GM23338 (cell line): ENCODE data around the gene VPREB3. TPM values are rescaled to one million over a fixed set of nuclear protein-coding genes. Genes with fewer than 3 reads are reported as not detected.

Source experiments
- ATAC-seq: fragments of 200-7000 bp; cut with Tn5 transposase; 3 replicates; pipeline ENCODE4 v1.9.1; 2020
- DNase-seq: peaks from one replicate; pipeline ENCODE4 v3.0.0-alpha.2; 2015; ENCODE audit warnings: low spot score
- H2AFZ ChIP-seq: fragments of 200-600 bp; sonication (generic); 2 replicates; pipeline ENCODE4 v1.8.0; 2016; ENCODE audit warnings: antibody characterized with exemption, mild to moderate bottlenecking, moderate library complexity
- H3F3A ChIP-seq: fragments of 200-600 bp; sonication (generic); replicated peaks from 2 replicates; pipeline ENCODE4 v1.8.0; 2017; ENCODE audit warnings: antibody characterized with exemption, mixed run types, low read depth
- H3K27ac ChIP-seq: fragments of 200-600 bp; sonication (generic); 2 replicates; pipeline ENCODE4 v1.6.1; 2016; ENCODE audit warnings: low read depth
- H3K27me3 ChIP-seq: fragments of 200-600 bp; sonication (generic); 2 replicates; pipeline ENCODE4 v1.8.0; 2016; ENCODE audit warnings: mild to moderate bottlenecking, mixed run types, moderate library complexity; ENCODE audit not compliant: insufficient read depth
- H3K36me3 ChIP-seq: fragments of 200-600 bp; sonication (generic); 2 replicates; pipeline ENCODE4 v1.8.0; 2016; ENCODE audit warnings: mild to moderate bottlenecking; ENCODE audit not compliant: insufficient read depth
- H3K4me1 ChIP-seq: fragments of 200-600 bp; sonication (generic); 2 replicates; pipeline ENCODE4 v1.8.0; 2016; ENCODE audit warnings: mild to moderate bottlenecking, moderate library complexity; ENCODE audit not compliant: insufficient read depth
- H3K4me2 ChIP-seq: fragments of 200-600 bp; sonication (generic); 2 replicates; pipeline ENCODE4 v1.7.1; 2017; ENCODE audit warnings: mixed run types
- H3K4me3 ChIP-seq: fragments of 200-600 bp; sonication (generic); 2 replicates; pipeline ENCODE4 v1.6.1; 2016; ENCODE audit warnings: mixed run types
- H3K79me2 ChIP-seq: fragments of 200-600 bp; sonication (generic); replicated peaks from 2 replicates; pipeline ENCODE4 v1.8.0; 2017; ENCODE audit warnings: mild to moderate bottlenecking; ENCODE audit not compliant: insufficient read depth
- H3K9me2 ChIP-seq: fragments of 200-600 bp; sonication (generic); 2 replicates; pipeline ENCODE4 v1.8.0; 2017; ENCODE audit not compliant: insufficient read depth
- H4K20me1 ChIP-seq: fragments of 200-600 bp; sonication (generic); replicated peaks from 2 replicates; pipeline ENCODE4 v1.8.0; 2017; ENCODE audit warnings: mild to moderate bottlenecking; ENCODE audit not compliant: insufficient read depth
- H3K27ac Mint-ChIP-seq: 2 replicates; pipeline ENCODE4 v1.8.0; 2020; ENCODE audit warnings: inconsistent platforms, mild to moderate bottlenecking, moderate library complexity, mixed read lengths
- H3K27me3 Mint-ChIP-seq: 3 replicates; pipeline ENCODE4 v1.8.0; 2022; ENCODE audit warnings: low read depth, mild to moderate bottlenecking, moderate library complexity, mixed read lengths, inconsistent platforms; ENCODE audit not compliant: insufficient read depth, poor library complexity
- H3K36me3 Mint-ChIP-seq: 3 replicates; pipeline ENCODE4 v1.8.0; 2021; ENCODE audit warnings: low read depth, mild to moderate bottlenecking, inconsistent platforms, moderate library complexity, mixed read lengths
- H3K4me1 Mint-ChIP-seq: 3 replicates; pipeline ENCODE4 v1.8.0; 2020; ENCODE audit warnings: mild to moderate bottlenecking, inconsistent platforms, mixed read lengths
- H3K4me3 Mint-ChIP-seq: 3 replicates; pipeline ENCODE4 v1.8.0; 2021; ENCODE audit warnings: moderate library complexity, mild to moderate bottlenecking, inconsistent platforms, mixed read lengths
- H3K9me3 Mint-ChIP-seq: 3 replicates; pipeline ENCODE4 v1.8.0; 2020; ENCODE audit warnings: moderate library complexity, mild to moderate bottlenecking, inconsistent platforms, mixed read lengths
- CREB1 ChIP-seq: fragments of 250-450 bp; sonication (Bioruptor Pico); IDR thresholded peaks from 2 replicates; pipeline ENCODE4 v1.5.0; 2020; ENCODE audit warnings: low read depth, mild to moderate bottlenecking, moderate library complexity
- CTCF ChIP-seq, 2 experiments: fragments of 200-600 bp in 1 of 2; sonication (generic) in 1 of 2; conservative IDR thresholded peaks; 2 replicates each; pipeline versions ENCODE4 v1.5.1 to v1.6.1; 2016 to 2017; ENCODE audit warnings: antibody characterized with exemption in 2 of 2, low read depth in 2 of 2, mild to moderate bottlenecking in 2 of 2, moderate library complexity in 1 of 2
- ETS1 ChIP-seq: IDR thresholded peaks from 2 replicates; pipeline ENCODE4 v1.6.1; 2016; ENCODE audit warnings: antibody characterized with exemption
- EZH2 ChIP-seq: fragments of 200-600 bp; sonication (generic); IDR thresholded peaks from one replicate; pipeline ENCODE4 v1.8.0; 2017; ENCODE audit warnings: antibody characterized with exemption, mild to moderate bottlenecking, low read depth; ENCODE audit not compliant: unreplicated experiment
- EZH2phosphoT487 ChIP-seq: fragments of 200-600 bp; sonication (generic); IDR thresholded peaks from one replicate; pipeline ENCODE4 v1.8.1; 2018; ENCODE audit warnings: antibody characterized with exemption; ENCODE audit not compliant: unreplicated experiment
- JUNB ChIP-seq: IDR thresholded peaks from one replicate; pipeline ENCODE4 v1.6.1; 2016; ENCODE audit warnings: antibody characterized with exemption; ENCODE audit not compliant: unreplicated experiment
- NANOG ChIP-seq: IDR thresholded peaks from 2 replicates; pipeline ENCODE4 v1.6.1; 2016; ENCODE audit warnings: antibody characterized with exemption, borderline replicate concordance
- POLR2AphosphoS5 ChIP-seq: IDR thresholded peaks from 2 replicates; pipeline ENCODE4 v1.6.1; 2016; ENCODE audit warnings: antibody characterized with exemption, low read depth
- REST ChIP-seq: IDR thresholded peaks from one replicate; pipeline ENCODE4 v1.6.1; 2018; ENCODE audit warnings: antibody characterized with exemption; ENCODE audit not compliant: unreplicated experiment
- STAT1 ChIP-seq: IDR thresholded peaks from one replicate; pipeline ENCODE4 v1.6.1; 2016; ENCODE audit warnings: antibody characterized with exemption; ENCODE audit not compliant: unreplicated experiment
- ZNF114 ChIP-seq: fragments of 250-450 bp; sonication (Bioruptor Pico); IDR thresholded peaks from 2 replicates; pipeline ENCODE4 v1.5.0; 2020; ENCODE audit warnings: mild to moderate bottlenecking, moderate library complexity
- ZNF331 ChIP-seq: fragments of 250-450 bp; sonication (Bioruptor Pico); IDR thresholded peaks from 2 replicates; pipeline ENCODE4 v1.5.0; 2020; ENCODE audit warnings: low read depth, mild to moderate bottlenecking, moderate library complexity
- ZNF462 ChIP-seq: fragments of 250-450 bp; sonication (Bioruptor Pico); IDR thresholded peaks from 2 replicates; pipeline ENCODE4 v1.5.0; 2020; ENCODE audit warnings: mild to moderate bottlenecking, moderate library complexity
- polyA plus RNA-seq: library from polyadenylated mRNA; unstranded; fragments of >200 nt; fragmentation: Nextera tagmentation; extraction: Ambion mirVana; gene quantifications from 2 replicates; pipeline ENCODE4 v1.2.1, GENCODE V29; 2016
- total RNA-seq: library from RNA; depleted of rRNA; stranded (reverse); fragments of >200 nt; shearing (Covaris generic); gene quantifications from 2 replicates; pipeline ENCODE4 v1.2.3, GENCODE V29; 2014

VPREB3 gene
- total and polyA plus RNA-seq, 2 experiments from 2014 or later: 1.1 TPM; not detected in 1

GRCh38 chr22:23801886-23802377, 47.7 kb upstream of the VPREB3 start:
- H3K79me2 ChIP-seq: no peaks in the 10 kb centered on the region
- peaks cover 32% of the 10 kb centered on the region for H3K36me3 ChIP-seq
- H3K9me2 ChIP-seq: no peaks in the 10 kb centered on the region
- Mint-ChIP-seq H3K36me3 (peaks cover 91% of the 10 kb centered on the region), H3K27me3 (no peaks in the 10 kb centered on the region), H3K4me3 (no peak overlapping the region), H3K9me3 (no peaks in the 10 kb centered on the region; the same call in 2 of the 3 replicates), H3K4me1 (peaks cover 3% of the 10 kb centered on the region; the same call in 1 of the 3 replicates), H3K27ac (no peak overlapping the region)
- H3F3A ChIP-seq: no peaks in the 10 kb centered on the region; the same call in 1 of the 2 replicates
- no peaks in the 10 kb centered on the region for H3K27me3 ChIP-seq
- H2AFZ ChIP-seq: no peak overlapping the region
- H3K27ac ChIP-seq: no peak overlapping the region
- H4K20me1 ChIP-seq: no peaks in the 10 kb centered on the region; the same call in none of the 2 replicates
- H3K4me1 ChIP-seq: no peaks in the 10 kb centered on the region
- no peak for TF ChIP-seq CTCF (conservative IDR thresholded peaks at IDR 0.05; ENCODE audit: low read depth in 2 of 2)
- no peak for TF ChIP-seq ETS1
- TF ChIP-seq EZH2: no peak
- no peak for TF ChIP-seq CREB1
- no peak for TF ChIP-seq STAT1
- TF ChIP-seq ZNF114 (CRISPR knock-in tag): no peak
- no peak for TF ChIP-seq ZNF331 (CRISPR knock-in tag)
- TF ChIP-seq EZH2phosphoT487: no peak
- TF ChIP-seq JUNB: no peak
- no peak for TF ChIP-seq POLR2AphosphoS5
- no peak for TF ChIP-seq NANOG
- no peak for TF ChIP-seq REST
- no peak for TF ChIP-seq ZNF462 (CRISPR knock-in tag)
- H3K4me2 ChIP-seq: no peak overlapping the region
- H3K4me3 ChIP-seq: no peak overlapping the region
- ATAC-seq (no peak), DNase-seq (no peak)
